BJ (cell line): ENCODE results near the gene QRFP. TPM values are rescaled to one million over a fixed set of nuclear protein-coding genes. Genes with fewer than 3 reads are reported as not detected.

Source experiments
- CTCF ChIA-PET: fragments of 350-600 bp; formaldehyde crosslinking; extraction: SDS; loops from one replicate; lab custom pipeline; 2021; ENCODE audit warnings: antibody characterized with exemption, inconsistent platforms; lab: Yijun Ruan, JAX
- POLR2A ChIA-PET: fragments of 300-600 bp; sonication (Branson Sonifier 250); formaldehyde crosslinking; extraction: SDS; loops from one replicate; lab custom pipeline; 2021; ENCODE audit warnings: antibody characterized with exemption; lab: Charles Lee
- DNase-seq: peaks from one replicate; pipeline ENCODE4 v3.0.0-alpha.2; 2011; ENCODE audit warnings: low read depth
- H3K27me3 ChIP-seq: 2 replicates; pipeline ENCODE4 v1.6.0; 2011; ENCODE audit warnings: low read length; ENCODE audit not compliant: control insufficient read depth, insufficient read depth
- H3K36me3 ChIP-seq: 2 replicates; pipeline ENCODE4 v1.5.1; 2011; ENCODE audit warnings: low read length; ENCODE audit not compliant: control insufficient read depth, insufficient read depth
- H3K4me3 ChIP-seq: 2 replicates; pipeline ENCODE4 v1.5.1; 2011; ENCODE audit warnings: low read depth, mild to moderate bottlenecking, control low read depth, low read length
- CTCF ChIP-seq: IDR thresholded peaks from 2 replicates; pipeline ENCODE4 v1.5.1; 2011; ENCODE audit warnings: low read depth, mild to moderate bottlenecking, control low read depth, inconsistent platforms, low read length, moderate library complexity; ENCODE audit not compliant: insufficient read depth
- polyA plus RNA-seq: library from polyadenylated mRNA; depleted of rRNA; stranded (reverse); fragments of >200 nt; gene quantifications from 2 replicates; pipeline ENCODE4 v1.2.3, GENCODE V29; 2011

QRFP gene
- polyA plus RNA-seq, 1 experiment, result not detected

GRCh38 chr9:130902204-130903185 is 5.9 kb upstream of the QRFP start:
- Histone ChIP-seq H3K27me3 (peaks cover 2% of the 10 kb centered on the region; the same call in 1 of the 2 replicates), H3K4me3 (no peak overlapping the region), H3K36me3 (no peaks in the 10 kb centered on the region)
- no peak for TF ChIP-seq CTCF
- ChIA-PET POLR2A (no interaction called here), CTCF (no interaction called here)
- DNase-seq, result no peak

- no peaks in the 10 kb centered on the region for H3K36me3 ChIP-seq
- TF ChIP-seq CTCF, result no peak
- no peak overlapping the region for H3K4me3 ChIP-seq
- POLR2A ChIA-PET, result no interaction called here
- CTCF ChIA-PET, result no interaction called here
- no peak for DNase-seq
- H3K27me3 ChIP-seq, result peaks cover 2% of the 10 kb centered on the region; the same call in 1 of the 2 replicates
Measured at GRCh38 chr9:130901498-130902203, 5.0 kb upstream of the QRFP start.

GRCh38 chr9:130900701-130901497 is 4.3 kb upstream of the QRFP start:
- CTCF ChIA-PET, result interaction anchor here (0.8 to 1.8 kb wide), 5 partner anchors 15 to 200 kb away, joined by 3 to 4 read pairs (median 3); no protein-coding TSS in a partner anchor
- no peak overlapping the region for H3K4me3 ChIP-seq
- H3K36me3 ChIP-seq, result no peaks in the 10 kb centered on the region
- H3K27me3 ChIP-seq, result peaks cover 2% of the 10 kb centered on the region; the same call in 1 of the 2 replicates
- no peak for DNase-seq
- POLR2A ChIA-PET, result no interaction called here
- TF ChIP-seq CTCF, result no peak

- TF ChIP-seq CTCF, result no peak
- ChIA-PET POLR2A (no interaction called here), CTCF (interaction anchor here (1.1 to 1.8 kb wide), 5 partner anchors 14 to 198 kb away, joined by 3 to 5 read pairs (median 3); no protein-coding TSS in a partner anchor)
- no peak overlapping the region for H3K4me3 ChIP-seq
- no peak for DNase-seq
- H3K27me3 ChIP-seq, result peaks cover 2% of the 10 kb centered on the region; the same call in 1 of the 2 replicates
- H3K36me3 ChIP-seq, result no peaks in the 10 kb centered on the region
Measured at GRCh38 chr9:130899051-130899748, 2.6 kb upstream of the QRFP start.
